Natural killer cell treated with Interleukin-12 subunit alpha and Interleukin-12 subunit beta and Interleukin-15 and Interleukin-18, amount 100 ng/mL, for 72 hours (primary cell): ENCODE measurements around the gene ACR. TPM values are rescaled to one million over a fixed set of nuclear protein-coding genes. Genes with fewer than 3 reads are reported as not detected.

Source experiments
- ATAC-seq, 2 donors: fragments of 150-1000 bp; cut with Tn5 transposase in 1 of 2; sonication (Bioruptor Pico), chemical (Tn5 transposase) in 1 of 2; 2 replicates each; pipeline ENCODE4 v1.10.0; 2021
- DNase-seq: peaks from one replicate; pipeline ENCODE4 v3.0.0; 2022; ENCODE audit warnings: low spot score
- H3K27ac Mint-ChIP-seq, 2 donors: 1 replicate in 1 of 2; 2 replicates in 1 of 2; pipeline ENCODE4 v1.8.0; 2022; ENCODE audit warnings: mixed read lengths in 2 of 2, mild to moderate bottlenecking in 1 of 2, moderate library complexity in 1 of 2
- H3K27me3 Mint-ChIP-seq, 2 donors: 1 replicate in 1 of 2; 2 replicates in 1 of 2; pipeline ENCODE4 v1.8.0; 2022; ENCODE audit warnings: mixed read lengths in 2 of 2
- H3K36me3 Mint-ChIP-seq: one replicate; pipeline ENCODE4 v1.8.0; 2022; ENCODE audit warnings: mixed read lengths
- H3K4me1 Mint-ChIP-seq, 2 donors: 1 replicate in 1 of 2; 2 replicates in 1 of 2; pipeline ENCODE4 v1.8.0; 2022; ENCODE audit warnings: low read depth in 2 of 2, mixed read lengths in 2 of 2, mild to moderate bottlenecking in 1 of 2
- H3K4me3 Mint-ChIP-seq: one replicate; pipeline ENCODE4 v1.8.0; 2022; ENCODE audit warnings: mixed read lengths
- H3K9me3 Mint-ChIP-seq: 2 replicates; pipeline ENCODE4 v1.8.0; 2022; ENCODE audit warnings: mixed read lengths
- total RNA-seq, 2 donors: library from RNA; stranded (reverse); gene quantifications; one replicate each; pipeline ENCODE4 v1.2.3, GENCODE V29; 2022

Gene ACR
- total RNA-seq, 2 donors from 2014 or later, result not detected

DNA sequence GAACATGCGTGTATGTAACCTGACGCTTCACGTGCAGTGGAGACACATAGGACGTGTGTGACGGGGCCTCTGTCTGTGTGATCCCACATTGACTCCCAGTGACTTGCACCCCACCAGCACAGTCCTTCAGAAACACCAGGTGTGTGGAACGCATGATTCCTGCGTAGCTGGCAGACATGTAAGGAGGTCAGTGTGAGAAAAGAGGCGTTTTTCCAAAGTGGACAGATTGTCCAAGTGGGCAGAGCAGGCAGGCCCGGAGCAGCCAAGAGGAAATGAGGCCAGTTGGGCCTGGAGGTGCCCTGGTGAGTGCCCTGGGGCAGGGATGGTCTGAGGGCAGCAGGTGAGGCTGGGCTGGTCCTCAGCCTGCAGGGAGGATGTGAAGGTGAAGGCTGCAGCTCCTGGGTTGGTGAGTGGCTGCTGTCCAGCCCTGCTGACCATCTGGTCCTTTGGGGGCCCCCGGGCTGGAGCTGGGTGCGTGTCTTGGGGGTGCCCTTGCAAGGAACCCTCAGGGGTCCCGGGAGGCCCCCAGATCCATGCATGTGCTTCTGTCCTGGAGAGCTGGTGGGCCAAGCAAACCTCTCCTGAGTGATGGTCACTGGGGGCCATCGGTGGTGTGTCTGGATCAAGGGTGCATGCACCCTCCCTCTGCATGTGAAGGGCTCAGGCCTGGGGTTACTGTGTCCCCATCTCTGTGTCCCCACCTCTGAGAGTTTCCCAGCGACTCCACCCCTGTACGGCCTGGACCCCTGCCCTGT, 38.8 kb upstream of the ACR start:
- no peak overlapping the region for H3K27ac Mint-ChIP-seq
- H3K36me3 Mint-ChIP-seq, result no peaks in the 10 kb centered on the region
- ATAC-seq, result no peak
- DNase-seq, result peak; percentile 25
- no peak overlapping the region for H3K4me3 Mint-ChIP-seq
- no peaks in the 10 kb centered on the region for H3K9me3 Mint-ChIP-seq
- peaks cover 6 to 11% of the 10 kb centered on the region in 2 donors for H3K4me1 Mint-ChIP-seq
- H3K27me3 Mint-ChIP-seq, result peaks cover 0 to 3% of the 10 kb centered on the region in 2 donors

DNA sequence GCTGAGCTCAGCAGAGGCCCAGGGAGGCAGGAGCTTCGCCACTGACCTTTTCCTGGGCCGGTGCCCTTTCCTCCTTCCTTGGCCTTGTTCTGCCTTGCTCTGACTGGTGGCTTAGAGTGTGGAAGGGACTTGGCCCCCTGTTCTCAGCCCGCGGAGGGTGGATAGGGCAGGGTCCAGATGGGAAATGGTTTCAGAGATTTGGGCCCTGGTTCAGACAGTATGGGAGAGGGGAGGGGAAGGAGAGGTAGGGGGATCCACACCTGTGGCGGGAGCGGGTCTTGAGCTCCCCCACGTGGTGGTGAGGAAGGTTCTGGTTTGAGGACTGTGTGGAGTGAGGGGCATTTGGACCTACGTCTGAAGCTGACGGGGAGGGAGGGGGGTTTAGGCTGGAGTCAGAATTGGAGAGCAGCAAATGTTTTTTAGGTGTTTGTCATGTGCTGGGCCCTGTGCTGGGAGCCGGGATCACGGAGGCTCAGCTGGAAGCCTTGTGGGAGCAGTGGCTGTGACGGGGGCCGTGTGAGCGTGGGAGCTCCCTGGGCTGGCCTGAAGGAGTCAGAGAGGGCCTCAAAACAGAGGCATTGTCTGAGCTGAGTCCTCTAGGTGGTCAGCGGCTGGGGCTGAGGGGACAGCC, 38.1 kb upstream of the ACR start:
- Mint-ChIP-seq H3K36me3 (no peaks in the 10 kb centered on the region), H3K27me3 (peaks cover 0 to 3% of the 10 kb centered on the region in 2 donors), H3K9me3 (no peaks in the 10 kb centered on the region), H3K4me1 (peaks cover 6 to 11% of the 10 kb centered on the region in 2 donors), H3K4me3 (no peak overlapping the region), H3K27ac (no peak overlapping the region)
- ATAC-seq (no peak), DNase-seq (peak; percentile 38)

DNA sequence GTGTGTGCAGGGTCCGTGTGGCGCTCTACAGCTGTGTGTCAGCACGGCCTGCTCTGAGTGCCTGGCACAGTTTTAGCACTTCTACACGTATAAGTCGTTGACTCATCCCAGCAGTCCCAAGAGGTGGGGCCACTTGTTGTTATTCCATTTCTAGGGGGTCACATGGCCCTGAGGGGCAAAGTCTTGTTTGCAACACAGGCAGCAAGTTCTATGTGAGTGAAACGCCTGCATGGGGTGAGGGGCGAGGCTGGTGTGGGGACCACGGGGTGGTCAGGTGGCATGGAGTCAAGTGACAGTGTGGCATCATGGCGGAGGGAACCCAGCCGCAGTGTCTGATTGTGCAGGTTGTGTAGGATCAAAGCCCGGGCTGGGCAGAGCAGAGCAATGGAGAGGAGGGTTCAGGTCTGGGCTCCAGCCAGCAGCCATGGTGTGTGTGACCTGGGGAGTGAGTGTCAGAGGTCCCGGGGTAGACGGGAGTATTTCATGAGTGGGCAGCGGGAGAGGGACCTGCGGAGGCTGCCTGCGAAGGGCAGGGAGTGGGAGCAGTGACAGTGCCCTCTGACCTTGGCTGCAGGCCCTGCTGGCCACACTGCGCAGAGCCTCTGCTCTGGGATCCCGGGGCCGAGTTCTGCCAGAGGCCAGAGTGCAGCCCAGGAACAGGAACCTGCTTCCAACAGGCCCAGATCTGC, 37.5 kb upstream of the ACR start:
- ATAC-seq (no peak), DNase-seq (peak; percentile 48)
- Mint-ChIP-seq H3K9me3 (no peaks in the 10 kb centered on the region), H3K4me3 (no peak overlapping the region), H3K27ac (no peak overlapping the region), H3K4me1 (peaks cover 6 to 11% of the 10 kb centered on the region in 2 donors), H3K27me3 (peaks cover 0 to 3% of the 10 kb centered on the region in 2 donors), H3K36me3 (no peaks in the 10 kb centered on the region)

DNA sequence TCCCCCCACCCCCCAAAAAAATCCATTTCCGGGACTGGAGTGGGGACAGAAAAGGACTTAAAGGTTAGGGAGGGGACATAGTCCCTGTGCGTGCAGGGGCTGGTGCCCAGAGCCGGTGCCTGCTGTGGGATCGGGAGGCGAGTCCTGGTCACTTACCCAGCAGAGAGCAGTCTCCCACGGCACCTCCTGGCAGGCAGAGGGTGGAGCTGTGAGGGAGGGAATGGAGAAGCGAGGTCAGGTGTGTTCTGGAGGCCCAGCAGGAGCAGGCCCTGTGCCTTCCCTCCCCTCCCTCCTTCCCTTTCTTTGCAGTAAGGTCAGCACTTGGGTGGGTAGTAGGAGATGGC, 37.0 kb upstream of the ACR start:
- no peaks in the 10 kb centered on the region for H3K9me3 Mint-ChIP-seq
- ATAC-seq (no peak), DNase-seq (no peak)
- no peak overlapping the region for H3K27ac Mint-ChIP-seq
- peaks cover 0 to 3% of the 10 kb centered on the region in 2 donors for H3K27me3 Mint-ChIP-seq
- peaks cover 6 to 11% of the 10 kb centered on the region in 2 donors for H3K4me1 Mint-ChIP-seq
- no peaks in the 10 kb centered on the region for H3K36me3 Mint-ChIP-seq
- no peak overlapping the region for H3K4me3 Mint-ChIP-seq

DNA sequence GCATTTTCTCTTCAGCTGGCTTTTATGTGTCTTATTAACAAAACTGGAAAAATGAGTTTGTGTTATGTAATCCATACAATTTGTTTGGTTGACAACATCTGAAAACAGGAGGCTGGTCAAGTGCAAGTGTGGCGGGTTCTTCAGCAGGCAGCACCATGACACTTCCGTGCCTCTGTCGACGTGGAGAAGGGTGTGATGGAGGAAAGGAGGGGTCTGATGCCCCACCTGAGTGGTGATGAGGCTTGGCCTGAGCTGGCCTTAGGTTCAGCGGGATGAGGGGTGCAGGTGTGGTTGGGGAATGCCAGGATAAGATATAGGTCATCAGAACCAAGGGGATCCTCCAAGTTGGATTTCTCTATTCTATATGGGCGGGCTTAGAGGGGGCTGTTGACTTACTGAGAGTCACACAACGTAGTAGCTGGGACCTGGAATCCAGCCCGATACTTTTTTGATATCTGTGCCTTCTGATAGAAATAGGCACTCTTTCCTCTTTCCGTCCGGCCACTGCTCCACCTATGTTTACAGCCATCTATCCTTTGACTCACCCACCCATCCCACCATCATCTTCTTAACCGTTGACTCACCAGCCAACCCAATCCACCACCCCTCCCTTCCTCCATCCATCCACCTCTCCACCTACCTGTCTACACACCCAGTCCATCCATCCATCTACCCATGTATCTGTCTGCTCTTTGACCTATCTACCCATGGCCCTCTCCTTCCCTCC, 36.4 kb upstream of the ACR start:
- no peak for DNase-seq
- peaks cover 6 to 11% of the 10 kb centered on the region in 2 donors for H3K4me1 Mint-ChIP-seq
- no peak overlapping the region for H3K4me3 Mint-ChIP-seq
- H3K27me3 Mint-ChIP-seq, result peaks cover 0 to 3% of the 10 kb centered on the region in 2 donors
- H3K36me3 Mint-ChIP-seq, result no peaks in the 10 kb centered on the region
- no peaks in the 10 kb centered on the region for H3K9me3 Mint-ChIP-seq
- H3K27ac Mint-ChIP-seq, result no peak overlapping the region
- no peak for ATAC-seq

DNA sequence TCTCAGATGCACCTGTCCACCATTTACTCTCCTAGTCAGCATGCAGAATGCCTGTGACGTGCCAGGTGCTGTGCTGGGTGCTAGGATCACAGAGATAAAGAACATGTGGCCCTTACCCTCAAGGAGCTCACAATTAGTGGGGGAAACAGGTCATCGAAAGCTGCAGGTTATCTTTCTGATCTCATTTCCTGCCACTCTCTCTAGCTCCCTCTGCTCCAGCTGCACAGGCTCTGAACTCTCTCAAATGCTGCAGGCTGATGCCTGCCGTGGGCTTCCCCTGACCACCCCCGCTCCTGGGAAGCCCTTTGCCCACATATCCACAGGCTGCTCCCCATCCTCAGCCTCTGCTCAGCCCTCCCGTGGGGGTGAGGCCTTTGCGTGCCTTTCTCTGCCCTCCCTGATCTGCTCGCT, 35.7 kb upstream of the ACR start:
- Mint-ChIP-seq H3K36me3 (no peaks in the 10 kb centered on the region), H3K4me1 (peaks cover 6 to 11% of the 10 kb centered on the region in 2 donors), H3K27ac (peak overlapping the region in 1 of 2 donors; percentile 27), H3K4me3 (no peak overlapping the region), H3K27me3 (peaks cover 0 to 3% of the 10 kb centered on the region in 2 donors), H3K9me3 (no peaks in the 10 kb centered on the region)
- DNase-seq (peak; percentile 54), ATAC-seq (no peak)

DNA sequence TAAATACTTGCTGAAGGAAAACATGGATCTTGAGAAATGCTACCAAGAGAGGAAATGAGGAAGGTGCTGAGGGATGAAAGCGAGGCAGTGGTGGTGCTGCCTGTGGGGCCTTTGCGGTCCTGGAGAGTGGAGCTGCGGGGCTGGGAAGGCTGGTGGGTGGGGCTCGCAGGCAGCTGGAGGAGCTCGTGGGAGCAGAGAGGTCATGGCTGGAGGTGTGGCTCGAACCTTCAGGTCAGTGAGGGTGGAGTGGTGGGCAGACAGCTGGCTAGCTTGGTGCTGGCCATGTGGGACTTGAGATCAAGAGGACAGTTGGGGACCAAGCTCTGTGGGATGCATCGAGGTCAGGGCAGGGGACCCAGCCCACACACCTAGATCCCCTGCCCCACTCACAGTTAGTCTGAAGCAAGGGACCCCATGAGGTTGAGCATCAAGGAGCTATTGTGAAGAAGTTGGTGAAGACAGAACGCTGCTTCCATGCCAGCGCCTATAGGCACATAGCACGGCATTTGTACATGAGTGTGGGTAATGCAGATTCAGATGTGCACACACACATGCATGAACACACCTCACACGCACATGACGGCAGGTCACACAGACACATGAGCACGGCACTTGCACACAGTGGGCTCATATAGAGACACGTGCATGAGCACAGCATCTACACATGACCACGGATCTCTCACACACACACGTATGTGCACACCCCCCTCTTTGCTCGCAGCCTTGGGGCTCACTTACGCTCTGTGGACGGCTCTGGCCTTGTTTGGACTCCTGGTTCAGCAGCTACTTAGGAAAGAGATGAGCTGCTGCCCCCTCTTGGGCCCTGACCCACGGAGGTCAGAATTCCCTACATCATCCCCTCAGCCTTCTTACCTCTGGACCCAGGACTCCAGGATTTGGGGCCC, 34.9 kb upstream of the ACR start:
- Mint-ChIP-seq H3K27me3 (peaks cover 0 to 3% of the 10 kb centered on the region in 2 donors), H3K9me3 (no peaks in the 10 kb centered on the region), H3K36me3 (no peaks in the 10 kb centered on the region), H3K4me1 (peaks cover 6 to 11% of the 10 kb centered on the region in 2 donors), H3K4me3 (no peak overlapping the region), H3K27ac (peak overlapping the region in 1 of 2 donors; percentile 27)
- no peak for ATAC-seq
- DNase-seq, result peak; percentile 29

DNA sequence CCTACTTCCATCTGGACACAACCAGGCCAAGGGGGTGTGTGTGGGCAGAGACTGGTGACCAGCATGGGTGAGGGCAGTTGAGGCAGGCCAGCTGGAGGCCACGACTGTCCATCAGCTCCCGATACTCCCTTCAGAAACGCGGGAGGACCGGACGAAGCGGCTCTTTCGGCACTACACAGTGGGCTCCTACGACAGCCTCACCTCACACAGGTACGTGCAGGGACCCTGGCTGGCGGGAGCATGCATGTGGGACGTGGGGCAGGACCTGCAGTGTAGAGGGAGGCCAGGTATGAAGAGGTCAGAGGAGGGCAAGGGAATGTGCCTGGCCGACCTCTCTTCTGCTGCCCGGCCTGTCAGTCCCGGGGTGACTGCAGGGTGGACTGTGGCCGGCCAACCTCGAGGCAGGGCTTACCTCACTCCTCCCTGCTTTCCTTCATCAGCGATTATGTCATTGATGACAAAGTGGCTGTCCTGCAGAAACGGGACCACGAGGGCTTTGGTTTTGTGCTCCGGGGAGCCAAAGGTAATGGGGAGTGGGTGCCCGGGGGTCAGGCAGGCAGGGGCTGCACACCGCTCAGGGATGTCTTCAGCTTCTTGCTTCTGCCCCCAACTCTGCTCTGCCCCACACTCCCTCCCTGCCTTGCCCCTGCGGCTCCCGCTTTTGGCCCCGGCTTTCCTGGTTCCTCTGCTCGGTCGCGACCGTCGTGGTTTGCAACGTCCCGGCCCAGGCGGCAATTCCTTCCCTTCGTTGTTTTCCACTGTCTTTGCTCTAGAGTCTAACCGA, 34.1 kb upstream of the ACR start:
- H3K36me3 Mint-ChIP-seq, result no peaks in the 10 kb centered on the region
- H3K4me3 Mint-ChIP-seq, result no peak overlapping the region
- H3K4me1 Mint-ChIP-seq, result peaks cover 3 to 8% of the 10 kb centered on the region in 2 donors
- H3K27me3 Mint-ChIP-seq, result peaks cover 0 to 4% of the 10 kb centered on the region in 2 donors
- H3K27ac Mint-ChIP-seq, result no peak overlapping the region
- H3K9me3 Mint-ChIP-seq, result no peaks in the 10 kb centered on the region
- DNase-seq (peak; percentile 46), ATAC-seq (no peak)

DNA sequence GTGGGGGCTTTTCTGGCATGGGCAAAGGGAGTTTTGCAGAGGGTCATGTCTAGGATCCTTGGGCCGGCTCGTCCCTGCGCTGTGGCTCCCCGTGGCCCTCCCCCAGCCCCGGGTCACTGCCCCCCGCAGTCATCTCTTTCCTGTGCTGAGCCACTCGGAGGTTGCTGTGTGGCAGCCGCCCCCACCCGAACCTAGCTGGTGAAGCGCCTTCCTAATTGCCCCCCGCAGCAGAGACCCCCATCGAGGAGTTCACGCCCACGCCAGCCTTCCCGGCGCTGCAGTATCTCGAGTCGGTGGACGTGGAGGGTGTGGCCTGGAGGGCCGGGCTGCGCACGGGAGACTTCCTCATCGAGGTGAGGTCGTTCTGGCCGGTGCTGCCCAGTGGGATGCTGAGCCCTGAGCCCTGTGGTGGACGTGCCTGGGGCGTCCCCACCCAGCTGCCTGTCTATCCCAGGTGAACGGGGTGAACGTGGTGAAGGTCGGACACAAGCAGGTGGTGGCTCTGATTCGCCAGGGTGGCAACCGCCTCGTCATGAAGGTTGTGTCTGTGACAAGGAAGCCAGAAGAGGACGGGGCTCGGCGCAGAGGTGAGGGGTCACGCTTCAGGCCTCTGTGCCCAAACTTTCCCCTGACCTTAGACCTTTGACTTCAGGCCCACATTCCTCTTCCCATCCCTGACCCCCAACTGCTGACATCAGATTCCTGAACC, 33.3 kb upstream of the ACR start:
- DNase-seq (peak; percentile 57), ATAC-seq (no peak)
- Mint-ChIP-seq H3K27me3 (peaks cover 0 to 3% of the 10 kb centered on the region in 2 donors), H3K4me1 (peaks cover 2 to 7% of the 10 kb centered on the region in 2 donors), H3K4me3 (no peak overlapping the region), H3K27ac (no peak overlapping the region), H3K9me3 (no peaks in the 10 kb centered on the region), H3K36me3 (no peaks in the 10 kb centered on the region)

DNA sequence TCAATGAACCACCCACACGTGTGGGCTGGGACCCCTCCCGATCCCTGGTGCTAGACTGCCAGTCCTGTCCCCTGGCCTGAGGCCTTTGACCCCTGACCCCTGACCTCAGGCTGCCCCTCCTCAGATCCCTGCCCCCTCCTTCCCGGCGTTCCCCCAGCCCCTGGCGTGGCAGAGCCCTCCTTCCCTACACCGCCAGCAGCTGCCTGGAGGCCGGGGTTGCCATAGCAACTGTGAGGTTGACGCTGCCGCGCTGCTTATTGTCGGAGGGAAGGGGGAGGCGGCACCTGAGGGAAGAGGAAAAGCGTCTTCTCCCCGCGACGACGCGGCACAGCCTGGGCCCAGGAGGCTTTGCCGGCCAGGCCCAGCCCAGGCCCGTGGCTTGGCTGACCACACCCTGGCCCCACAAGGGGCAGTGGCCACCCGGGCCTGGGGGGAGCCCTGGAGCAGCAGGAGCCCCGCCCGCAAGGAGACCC, 32.7 kb upstream of the ACR start:
- H3K36me3 Mint-ChIP-seq, result no peaks in the 10 kb centered on the region
- no peak for ATAC-seq
- no peak overlapping the region for H3K4me3 Mint-ChIP-seq
- no peak overlapping the region for H3K27ac Mint-ChIP-seq
- no peaks in the 10 kb centered on the region for H3K9me3 Mint-ChIP-seq
- peaks cover 2 to 7% of the 10 kb centered on the region in 2 donors for H3K4me1 Mint-ChIP-seq
- DNase-seq, result peak; percentile 22
- peaks cover 0 to 3% of the 10 kb centered on the region in 2 donors for H3K27me3 Mint-ChIP-seq

DNA sequence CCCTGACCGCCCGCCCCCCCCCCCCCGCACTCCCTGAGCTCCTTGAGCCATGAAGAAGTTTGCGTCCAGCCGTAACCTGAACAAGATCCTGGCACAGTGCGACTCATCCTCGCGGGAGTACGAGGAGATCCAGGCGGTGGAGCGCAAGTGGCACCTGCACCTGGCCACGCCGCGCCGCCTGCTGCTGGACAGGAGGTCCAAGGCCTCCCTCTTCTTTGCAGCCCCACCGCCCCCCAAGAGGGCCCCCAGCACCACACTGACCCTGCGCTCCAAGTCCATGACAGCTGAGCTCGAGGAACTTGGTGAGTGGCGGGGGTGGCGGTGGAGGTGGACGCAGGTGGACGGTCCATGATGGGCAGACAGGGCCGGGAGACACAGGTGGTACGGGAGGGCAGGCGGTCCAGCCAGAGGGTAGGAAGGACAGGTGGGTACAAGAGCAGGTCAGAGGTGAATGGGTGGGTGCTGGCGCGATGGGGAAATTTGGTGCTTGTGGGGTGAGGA, 32.1 kb upstream of the ACR start:
- no peak for ATAC-seq
- Mint-ChIP-seq H3K27ac (no peak overlapping the region), H3K4me1 (peaks cover 2 to 7% of the 10 kb centered on the region in 2 donors), H3K9me3 (no peaks in the 10 kb centered on the region), H3K27me3 (peaks cover 0 to 3% of the 10 kb centered on the region in 2 donors), H3K4me3 (no peak overlapping the region), H3K36me3 (no peaks in the 10 kb centered on the region)
- peak; percentile 46 for DNase-seq
